GM19043 (cell line): ENCODE data around the gene TAL1.

Experiments used
- ATAC-seq: cut with Tn5 transposase; IDR thresholded peaks from one replicate; pipeline ENCODE4 v1.9.1; 2021; ENCODE audit warnings: low read depth; ENCODE audit not compliant: unreplicated experiment

Gene TAL1

GRCh38 chr1:47189844-47190508, 42.0 kb downstream of the TAL1 start, which contains the start of gene PDZK1IP1:
PDZK1IP1 (minus strand) TSS chr1:47190036; CDS start chr1:47189932, 104 bp downstream.
- no peak for ATAC-seq

DNA sequence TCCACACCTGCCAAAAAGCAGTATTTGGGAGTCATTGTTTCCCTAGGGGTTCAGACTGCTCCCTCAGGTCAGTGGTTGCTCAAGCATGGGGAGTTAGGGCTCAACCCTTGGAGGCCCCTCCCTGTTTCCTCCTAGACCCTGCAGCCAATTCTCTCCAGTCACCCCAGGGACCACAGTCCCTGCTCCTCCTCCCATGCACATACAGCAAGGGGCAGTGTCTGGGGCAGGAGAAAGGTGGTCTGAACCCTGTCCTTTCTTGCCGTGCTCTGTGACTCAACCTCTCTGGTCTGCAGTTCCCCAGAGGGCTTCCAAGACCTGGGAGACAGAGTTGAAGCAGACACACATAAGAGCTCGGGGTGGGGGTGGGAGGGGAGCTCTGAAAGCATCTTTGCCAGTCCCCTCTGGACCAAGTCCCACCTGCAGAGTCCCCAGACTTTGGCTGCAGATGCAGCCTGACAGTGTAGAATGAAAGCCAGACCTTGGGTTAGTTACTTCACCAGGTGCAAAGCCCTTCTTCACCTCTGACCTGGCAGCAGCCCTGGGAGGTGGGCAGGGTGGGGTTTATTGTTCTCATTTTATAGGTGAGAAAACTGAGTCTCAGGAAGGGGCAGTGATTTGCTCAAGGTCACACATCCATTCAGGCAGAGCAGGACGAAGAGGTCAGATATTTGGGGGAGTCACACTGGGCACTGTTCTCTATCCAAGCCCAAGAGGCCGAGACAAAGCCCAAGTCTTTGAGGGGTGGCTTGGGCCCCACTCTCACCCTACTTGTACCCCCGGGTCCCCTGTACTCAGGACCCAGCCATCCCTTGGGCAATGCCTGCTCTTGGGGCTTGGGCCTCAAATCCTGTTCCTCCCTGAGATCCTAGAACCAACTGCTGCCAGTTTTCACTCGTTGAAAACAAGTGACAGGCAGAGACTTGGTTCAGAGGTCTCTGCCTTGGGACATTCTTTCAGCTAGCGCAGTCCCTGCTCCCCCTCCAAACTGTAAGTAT, 42.9 kb downstream of the TAL1 start:
- ATAC-seq, result no peak

- ATAC-seq, result no peak
Measured at GRCh38 chr1:47187926-47188250, 44.1 kb downstream of the TAL1 start.

- no peak for ATAC-seq
Measured at GRCh38 chr1:47187231-47187925, 44.6 kb downstream of the TAL1 start.

DNA sequence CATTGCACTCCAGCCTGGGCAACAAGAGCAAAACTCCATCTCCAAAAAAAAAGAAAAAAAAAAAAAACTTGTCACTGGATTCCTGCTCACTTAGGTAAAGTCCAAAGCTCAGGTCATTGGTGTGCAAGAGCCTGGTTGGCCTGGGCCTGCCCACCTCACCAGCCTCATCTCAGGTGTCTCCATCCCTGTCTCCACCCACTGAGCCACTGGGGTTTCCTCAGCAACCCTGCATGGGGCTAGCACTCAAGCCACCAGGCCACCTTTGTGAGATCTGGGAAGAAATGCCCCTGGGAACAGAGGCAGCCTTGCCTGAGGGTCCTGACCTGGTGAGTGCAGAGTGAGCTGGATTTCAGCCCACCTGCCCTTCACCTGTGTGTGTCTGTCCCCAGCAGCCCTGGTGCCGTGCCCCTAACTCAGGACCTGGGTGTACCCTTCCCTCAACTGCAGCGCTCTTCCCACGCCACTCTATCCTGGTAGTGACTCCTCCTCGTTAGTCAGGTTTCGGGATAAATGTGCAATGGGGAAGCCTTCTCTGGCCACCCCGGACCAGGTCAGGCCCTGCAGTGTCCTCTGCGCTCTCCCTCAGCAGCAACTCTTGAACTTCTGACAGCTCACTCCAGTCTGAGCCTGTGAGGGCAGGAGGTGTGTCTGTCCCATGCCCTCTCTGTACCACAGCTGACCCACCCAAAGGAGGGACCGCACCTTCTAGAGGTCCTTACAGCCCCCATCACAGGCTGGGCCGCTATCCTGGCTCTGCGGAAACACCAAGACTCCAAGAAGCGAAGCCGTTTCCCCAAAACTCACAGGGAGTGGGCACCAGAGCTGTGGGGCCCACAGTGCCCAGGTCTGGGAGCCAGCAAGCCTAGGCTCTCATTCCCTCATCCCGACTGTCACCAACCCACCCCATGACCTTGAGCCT, 45.5 kb downstream of the TAL1 start:
- no peak for ATAC-seq

DNA sequence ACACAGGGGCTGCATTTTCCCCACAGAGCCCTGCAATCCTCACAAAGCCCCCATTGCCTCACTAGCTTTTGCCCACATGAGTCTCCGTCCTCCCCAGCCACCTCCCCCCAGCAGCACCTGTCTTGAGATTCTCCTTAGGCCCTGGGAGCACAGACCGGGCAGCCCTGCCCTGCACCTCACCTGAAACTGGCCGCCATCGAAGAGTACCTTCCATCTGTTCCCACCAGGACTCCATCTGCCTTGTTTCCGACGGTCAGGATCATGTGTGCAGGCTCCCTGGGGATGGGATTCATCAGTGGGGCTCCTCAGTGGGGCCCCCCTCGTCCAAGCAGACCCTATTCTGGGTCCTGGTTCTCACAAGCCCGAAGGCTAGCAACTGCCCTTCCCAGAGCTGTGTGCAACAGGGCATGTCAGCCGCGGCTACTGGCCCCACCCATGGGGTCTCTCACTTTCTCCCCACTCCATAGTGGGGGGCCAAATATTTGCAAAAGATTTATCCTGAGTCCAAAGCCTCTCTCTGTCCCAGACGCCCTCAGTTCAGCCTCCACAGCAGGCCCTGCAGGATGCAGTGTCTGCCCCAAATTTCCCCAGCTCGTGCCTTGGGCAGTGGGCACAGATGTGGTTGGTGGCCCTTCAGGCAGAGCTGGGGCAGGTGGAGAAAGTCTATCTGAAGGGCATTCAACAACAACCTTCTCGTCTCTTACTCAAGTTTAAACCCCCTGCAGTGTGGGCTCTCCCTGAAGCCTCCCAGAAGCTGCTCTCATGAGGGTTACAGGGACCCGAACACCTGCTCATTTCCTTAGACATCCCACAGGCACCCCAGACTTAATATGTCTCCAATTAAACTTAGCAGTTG, 47.0 kb downstream of the TAL1 start:
- no peak for ATAC-seq

- ATAC-seq, result no peak
Measured at GRCh38 chr1:47184090-47184821, 47.8 kb downstream of the TAL1 start.

DNA sequence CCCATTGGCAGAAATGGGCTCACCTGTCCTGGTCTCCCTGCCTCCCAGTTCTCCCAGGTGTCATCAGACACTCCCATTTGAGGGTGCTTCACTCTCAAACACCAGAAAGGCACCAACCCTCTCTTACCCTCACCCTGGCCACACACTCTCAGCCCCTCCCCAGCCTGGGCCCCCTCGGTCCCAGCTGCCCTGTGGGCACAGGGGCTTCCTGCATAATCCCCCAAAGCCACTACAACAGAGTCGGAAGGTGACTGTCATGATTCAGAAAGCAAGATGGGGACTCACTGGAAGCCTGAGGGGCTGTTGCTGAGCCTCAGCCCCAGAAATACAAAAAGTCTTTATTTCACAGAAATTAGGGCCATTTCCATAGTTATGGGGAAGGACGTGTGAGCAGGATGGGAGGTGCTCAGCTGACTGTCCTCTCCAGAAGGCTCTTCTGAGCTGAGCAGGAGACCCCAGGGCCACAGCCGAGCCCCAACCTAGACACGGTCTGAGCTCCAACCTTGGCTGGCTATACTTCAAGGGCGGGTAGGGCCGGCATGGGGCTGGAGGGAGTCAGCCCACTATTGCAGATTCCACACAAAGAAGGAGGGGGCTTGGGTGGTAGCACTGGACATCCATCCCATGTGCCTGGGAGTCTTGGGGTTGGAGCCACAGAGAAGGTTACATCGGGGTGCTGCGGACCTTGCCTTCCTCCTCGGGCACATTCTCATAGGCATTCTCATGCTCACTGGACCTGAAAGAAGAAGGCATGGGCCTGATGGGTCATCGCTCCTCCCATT, 48.5 kb downstream of the TAL1 start:
- ATAC-seq, result no peak

DNA sequence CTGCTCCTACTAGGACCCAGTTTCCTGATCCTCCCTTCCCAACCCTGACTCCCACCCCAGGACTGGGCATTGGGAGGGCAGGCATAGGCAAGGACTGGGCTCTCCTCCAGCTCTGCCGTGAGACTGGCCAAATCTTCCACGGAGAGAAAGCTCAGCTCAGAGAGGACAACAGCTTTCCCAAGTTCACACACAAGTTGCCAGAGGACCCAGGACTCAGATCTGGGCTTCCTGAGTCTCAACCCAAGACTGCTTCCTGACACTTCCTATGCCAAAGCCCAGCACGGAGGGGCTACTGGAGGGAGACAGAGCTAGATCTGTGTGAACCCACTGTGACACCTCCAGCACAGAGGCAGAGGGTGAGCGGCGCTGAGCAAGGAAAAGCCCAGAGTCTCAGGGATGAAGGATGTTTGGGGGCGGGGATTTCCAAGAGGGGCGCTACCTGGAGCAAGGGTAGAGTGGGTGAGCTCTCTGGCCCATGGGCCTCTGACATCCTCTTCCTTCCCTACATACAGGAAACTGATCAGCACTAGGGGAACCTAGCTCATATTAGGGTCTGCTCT, 49.3 kb downstream of the TAL1 start:
- ATAC-seq, result no peak

GRCh38 chr1:47181955-47182675, 49.9 kb downstream of the TAL1 start:
- ATAC-seq, result no peak

DNA sequence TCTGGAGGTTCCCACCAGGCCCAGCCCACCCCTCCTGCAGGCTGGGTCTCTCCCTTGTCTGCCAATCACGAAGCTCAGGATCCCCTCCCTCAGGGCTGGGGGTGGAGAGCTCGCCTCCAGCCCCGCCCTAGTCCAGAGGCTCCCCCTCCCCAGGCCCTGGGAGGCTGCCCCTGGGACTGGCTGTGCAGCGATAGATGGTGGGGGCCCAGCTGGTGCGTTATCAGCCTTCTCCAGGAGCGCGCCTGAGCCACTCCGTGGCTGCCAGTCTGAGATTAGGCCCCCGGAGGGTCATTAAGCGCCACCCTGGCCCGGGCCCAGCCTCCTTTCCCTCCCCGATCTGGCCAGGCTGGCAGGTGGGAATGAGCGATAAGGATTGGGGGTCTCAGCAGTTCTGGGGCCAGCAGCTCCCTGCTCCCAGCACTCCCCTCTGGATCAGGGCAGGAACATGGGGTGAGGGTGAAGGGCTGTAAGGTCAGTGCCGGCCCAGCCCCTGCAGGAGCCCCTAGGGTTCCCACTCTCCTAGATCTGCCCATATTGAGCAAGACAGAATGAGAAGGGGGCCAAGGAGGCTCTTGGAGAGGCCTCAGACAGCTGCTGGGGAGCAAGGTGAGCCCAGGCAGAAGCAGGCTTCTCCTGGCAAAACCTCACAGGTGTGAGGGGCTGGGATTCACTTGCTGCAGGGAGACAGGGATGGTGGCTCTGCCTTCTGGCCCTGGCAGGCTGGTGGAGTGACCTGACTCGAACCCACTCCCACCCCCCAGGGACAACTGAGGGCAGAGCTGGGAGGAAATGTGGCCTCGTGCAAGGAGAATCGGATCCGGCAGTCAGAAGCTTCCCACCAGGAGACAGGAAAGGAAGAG, 50.7 kb downstream of the TAL1 start:
- no peak for ATAC-seq

DNA sequence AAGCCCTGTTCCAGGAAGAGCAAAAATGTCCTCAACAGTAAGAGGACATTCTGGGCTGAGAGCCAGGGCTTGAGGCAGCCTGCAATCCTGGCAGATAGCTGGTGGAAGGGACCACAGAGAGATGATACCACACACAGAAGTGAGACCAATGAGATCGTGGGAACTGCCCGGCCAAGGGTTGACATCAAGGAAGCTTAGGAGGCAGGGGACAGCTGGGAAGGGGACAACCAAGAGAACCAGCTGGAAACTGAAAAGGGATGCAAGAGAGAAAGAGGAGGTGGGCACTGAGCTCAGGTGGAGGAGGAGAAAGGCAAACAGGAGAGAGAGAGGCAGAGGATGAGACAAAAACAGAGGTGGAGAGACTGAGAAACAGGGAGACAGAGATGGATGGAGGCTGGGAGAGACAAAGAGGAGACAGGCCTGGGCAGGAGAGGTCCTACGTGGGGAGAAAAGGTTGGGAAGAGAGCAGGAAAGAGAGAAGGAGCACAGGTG, 51.4 kb downstream of the TAL1 start:
- ATAC-seq, result no peak

- no peak for ATAC-seq
Measured at GRCh38 chr1:47179988-47180563, 51.9 kb downstream of the TAL1 start.

DNA sequence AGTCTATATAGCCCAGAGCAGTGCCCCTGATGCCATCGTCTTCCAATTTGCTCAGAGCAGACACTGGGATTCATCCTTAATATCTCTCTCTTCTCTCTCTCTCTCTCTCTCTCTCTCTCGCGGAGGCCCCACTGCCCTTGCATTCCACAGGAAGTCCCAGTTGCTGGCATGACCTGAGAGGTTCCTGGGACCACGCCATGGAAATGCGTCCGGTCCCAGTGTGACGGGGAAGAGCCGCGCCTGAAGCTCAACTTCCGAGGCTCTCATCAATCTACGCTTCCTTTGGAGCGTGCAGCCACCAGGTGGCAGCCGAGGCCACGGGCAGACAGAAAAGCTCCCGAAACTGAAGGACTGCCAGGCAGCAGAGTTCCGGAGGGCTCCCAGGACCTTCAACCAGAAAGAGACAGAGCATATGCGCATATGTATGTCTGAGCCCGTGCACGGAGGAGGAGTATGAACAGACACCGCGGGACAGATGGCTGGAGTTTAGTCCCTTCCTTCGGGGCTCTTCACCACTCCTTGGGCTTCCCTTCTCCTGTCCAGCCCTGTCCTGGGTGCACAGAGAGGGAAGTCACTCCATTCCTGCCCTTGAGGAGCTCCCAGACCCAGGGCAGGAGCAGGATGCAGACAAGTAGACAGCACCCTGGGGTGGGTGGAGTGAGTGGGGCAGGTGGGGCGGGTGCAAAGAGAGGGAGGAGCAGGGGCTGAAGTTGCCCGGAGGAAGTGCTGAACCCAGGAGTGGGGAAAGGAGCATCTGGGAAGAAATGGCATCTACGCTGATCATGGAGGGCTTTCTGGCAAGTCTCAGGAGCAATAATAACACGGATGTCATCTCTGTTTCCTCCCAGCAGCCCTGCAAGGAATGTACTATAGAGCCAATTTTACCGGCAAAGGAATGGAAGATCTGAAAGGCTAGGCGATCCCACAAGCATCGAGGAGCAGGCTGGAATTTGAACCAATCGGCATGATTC, 52.7 kb downstream of the TAL1 start:
- ATAC-seq, result peak; percentile 83
